ENCODE data around the gene KRT9. TPM values are rescaled to one million over a fixed set of nuclear protein-coding genes. Genes with fewer than 3 reads are reported as not detected.
"Not testable (repeated sequence)": the region's sequence is repeated elsewhere in the genome, so short reads cannot be mapped to it uniquely, and the experiment has no call there.

KRT9 gene
- not detected for polyA plus RNA-seq (2012; ENCODE audit: missing spikeins)

GRCh38 chr17:41571561-41572434 is at the start of gene KRT9:
Gene KRT9, minus strand, starts transcription at chr17:41572059. Its CDS starts 67 bp downstream, at chr17:41571992.
- FAIRE-seq (no peak), DNase-seq (ENCODE audit: insufficient read length) (no peak)
- TF ChIP-seq TAF1 (IDR thresholded peaks at IDR 0.05; ENCODE audit: borderline replicate concordance, low read depth, low read length) (no peak), POLR2A (IDR thresholded peaks at IDR 0.05; ENCODE audit: low read depth, low read length) (no peak), POLR2AphosphoS5 (IDR thresholded peaks at IDR 0.05; ENCODE audit: low read depth, low read length) (no peak)

GRCh38 chr17:41621435-41621817 is 49.6 kb upstream of the KRT9 start:
- not testable (repeated sequence) for DNase-seq (ENCODE audit: insufficient read length); FAIRE-seq

GRCh38 chr17:41620583-41621434 is 49.0 kb upstream of the KRT9 start:
- no peak for TF ChIP-seq TAF1 (IDR thresholded peaks at IDR 0.05; ENCODE audit: borderline replicate concordance, low read depth, low read length)
- TF ChIP-seq POLR2AphosphoS5 (IDR thresholded peaks at IDR 0.05; ENCODE audit: low read depth, low read length), result no peak
- TF ChIP-seq POLR2A (IDR thresholded peaks at IDR 0.05; ENCODE audit: low read depth, low read length), result no peak
- FAIRE-seq (no peak), DNase-seq (ENCODE audit: insufficient read length) (no peak)

GRCh38 chr17:41619927-41620582 is 48.2 kb upstream of the KRT9 start:
- not testable (repeated sequence) for FAIRE-seq; DNase-seq (ENCODE audit: insufficient read length)

- DNase-seq (ENCODE audit: insufficient read length), result no peak
- TF ChIP-seq POLR2A (IDR thresholded peaks at IDR 0.05; ENCODE audit: low read depth, low read length), result no peak
- TF ChIP-seq POLR2AphosphoS5 (IDR thresholded peaks at IDR 0.05; ENCODE audit: low read depth, low read length), result no peak
- TF ChIP-seq TAF1 (IDR thresholded peaks at IDR 0.05; ENCODE audit: borderline replicate concordance, low read depth, low read length), result no peak
- FAIRE-seq, result no peak
Measured at GRCh38 chr17:41619036-41619926, 47.4 kb upstream of the KRT9 start.

GRCh38 chr17:41618341-41619035 is 46.6 kb upstream of the KRT9 start:
- DNase-seq (ENCODE audit: insufficient read length) (no peak), FAIRE-seq (no peak)
- TF ChIP-seq TAF1 (IDR thresholded peaks at IDR 0.05; ENCODE audit: borderline replicate concordance, low read depth, low read length) (no peak), POLR2AphosphoS5 (IDR thresholded peaks at IDR 0.05; ENCODE audit: low read depth, low read length) (no peak), POLR2A (IDR thresholded peaks at IDR 0.05; ENCODE audit: low read depth, low read length) (no peak)

- FAIRE-seq (no peak), DNase-seq (ENCODE audit: insufficient read length) (no peak)
- no peak for TF ChIP-seq TAF1 (IDR thresholded peaks at IDR 0.05; ENCODE audit: borderline replicate concordance, low read depth, low read length)
- no peak for TF ChIP-seq POLR2AphosphoS5 (IDR thresholded peaks at IDR 0.05; ENCODE audit: low read depth, low read length)
- no peak for TF ChIP-seq POLR2A (IDR thresholded peaks at IDR 0.05; ENCODE audit: low read depth, low read length)
Measured at GRCh38 chr17:41617698-41618097, 45.8 kb upstream of the KRT9 start.

GRCh38 chr17:41617136-41617535 is 45.3 kb upstream of the KRT9 start:
- FAIRE-seq (no peak), DNase-seq (ENCODE audit: insufficient read length) (no peak)
- TF ChIP-seq POLR2A (IDR thresholded peaks at IDR 0.05; ENCODE audit: low read depth, low read length), result no peak
- TF ChIP-seq TAF1 (IDR thresholded peaks at IDR 0.05; ENCODE audit: borderline replicate concordance, low read depth, low read length), result no peak
- TF ChIP-seq POLR2AphosphoS5 (IDR thresholded peaks at IDR 0.05; ENCODE audit: low read depth, low read length), result no peak

- not testable (repeated sequence) for FAIRE-seq; DNase-seq (ENCODE audit: insufficient read length)
Measured at GRCh38 chr17:41616486-41616885, 44.6 kb upstream of the KRT9 start.

- no peak for FAIRE-seq
- no peak for TF ChIP-seq POLR2AphosphoS5 (IDR thresholded peaks at IDR 0.05; ENCODE audit: low read depth, low read length)
- no peak for TF ChIP-seq TAF1 (IDR thresholded peaks at IDR 0.05; ENCODE audit: borderline replicate concordance, low read depth, low read length)
- no peak for TF ChIP-seq POLR2A (IDR thresholded peaks at IDR 0.05; ENCODE audit: low read depth, low read length)
- no peak for DNase-seq (ENCODE audit: insufficient read length)
Measured at GRCh38 chr17:41615454-41615853, 43.6 kb upstream of the KRT9 start.

GRCh38 chr17:41614767-41615166 is 42.9 kb upstream of the KRT9 start:
- not testable (repeated sequence) for FAIRE-seq; DNase-seq (ENCODE audit: insufficient read length)

Measured in GM12892 (cell line).